Endothelial cell of umbilical vein (primary cell): ENCODE measurements around the gene REPIN1. TPM values are rescaled to one million over a fixed set of nuclear protein-coding genes. Genes with fewer than 3 reads are reported as not detected.

ENCODE experiments used
- BruUV-seq: library from RNA; stranded (reverse); fragments of 400-500 nt; replicated peaks from 2 replicates; lab custom pipeline; 2021; lab: Mats Ljungman, UMichigan
- CTCF ChIA-PET: fragments of 300-600, 350-600 bp; sonication (Branson Sonifier 250); formaldehyde crosslinking; loops from one replicate; lab custom pipeline; 2021; ENCODE audit warnings: antibody characterized with exemption, inconsistent platforms; lab: Charles Lee
- POLR2A ChIA-PET: fragments of 300-600, 350-600 bp; sonication (Branson Sonifier 250); formaldehyde crosslinking; loops from one replicate; lab custom pipeline; 2021; ENCODE audit warnings: antibody characterized with exemption, inconsistent platforms; lab: Charles Lee
- DNase-seq: peaks from one replicate; pipeline ENCODE4 v3.0.0-alpha.2; 2011; ENCODE audit warnings: low read depth, low spot score
- FAIRE-seq: peaks from 2 replicates; lab custom pipeline; 2011; peaks lifted over from hg19 to GRCh38; lab: Jason Lieb, UNC
- H2AFZ ChIP-seq: 2 replicates; pipeline ENCODE4 v1.6.0; 2012; ENCODE audit warnings: low read depth, low read length, control low read depth, inconsistent platforms
- H3K27ac ChIP-seq: 2 replicates; pipeline ENCODE4 v1.5.1; 2011; ENCODE audit warnings: low read depth, mild to moderate bottlenecking, control low read depth, low read length, moderate library complexity; ENCODE audit not compliant: insufficient read depth
- H3K27me3 ChIP-seq, 2 experiments: 2 replicates each; pipeline versions ENCODE4 v1.6.0 to v1.6.1; 2011; ENCODE audit warnings: low read length in 2 of 2, mixed read lengths in 1 of 2; ENCODE audit not compliant: control insufficient read depth in 2 of 2, insufficient read depth in 2 of 2
- H3K36me3 ChIP-seq, 2 experiments: 2 replicates in 1 of 2; 3 replicates in 1 of 2; pipeline ENCODE4 v1.5.1; 2011; ENCODE audit warnings: low read length in 2 of 2, mild to moderate bottlenecking in 1 of 2, moderate library complexity in 1 of 2; ENCODE audit not compliant: control insufficient read depth in 2 of 2, insufficient read depth in 2 of 2; ENCODE audit errors: extremely low read depth in 1 of 2
- H3K4me1 ChIP-seq: 3 replicates; pipeline ENCODE4 v1.5.1; 2011; ENCODE audit warnings: mild to moderate bottlenecking, low read length; ENCODE audit not compliant: control insufficient read depth, insufficient read depth; ENCODE audit errors: extremely low read depth
- H3K4me2 ChIP-seq: 2 replicates; pipeline ENCODE4 v1.6.1; 2011; ENCODE audit warnings: low read length, control low read depth, mixed read lengths; ENCODE audit not compliant: insufficient read depth
- H3K4me3 ChIP-seq, 3 experiments: fragments of 200-600 bp in 1 of 3; sonication (generic), shearing (Covaris generic) in 1 of 3; replicated peaks in 1 of 3; 2 replicates each; pipeline ENCODE4 v1.5.1; 2011 to 2016; ENCODE audit warnings: control low read depth in 3 of 3, low read length in 3 of 3, mild to moderate bottlenecking in 2 of 3, inconsistent platforms in 1 of 3, low read depth in 1 of 3, moderate library complexity in 1 of 3; ENCODE audit not compliant: insufficient read depth in 1 of 3
- H3K79me2 ChIP-seq: 2 replicates; pipeline ENCODE4 v1.6.0; 2012; ENCODE audit warnings: low read length, inconsistent platforms; ENCODE audit not compliant: control insufficient read depth, insufficient read depth
- H3K9ac ChIP-seq: replicated peaks from 2 replicates; pipeline ENCODE3; 2011; ENCODE audit warnings: low read length, control low read depth; ENCODE audit not compliant: insufficient read depth; ENCODE audit errors: extremely low read depth
- H3K9me1 ChIP-seq: replicated peaks from 3 replicates; pipeline ENCODE4 v1.6.0; 2011; ENCODE audit warnings: mild to moderate bottlenecking, low read length; ENCODE audit not compliant: control insufficient read depth, insufficient read depth; ENCODE audit errors: extremely low read depth
- H3K9me3 ChIP-seq: replicated peaks from 2 replicates; pipeline ENCODE4 v1.5.1; 2012; ENCODE audit warnings: low read length, inconsistent platforms; ENCODE audit not compliant: control insufficient read depth, insufficient read depth
- H4K20me1 ChIP-seq: replicated peaks from 2 replicates; pipeline ENCODE3; 2011; ENCODE audit warnings: mild to moderate bottlenecking, low read length; ENCODE audit not compliant: control insufficient read depth, insufficient read depth; ENCODE audit errors: extremely low read depth
- EZH2 ChIP-seq: IDR thresholded peaks from 2 replicates; pipeline ENCODE4 v1.6.1; 2012; ENCODE audit warnings: borderline replicate concordance, low read depth, mild to moderate bottlenecking, moderate library complexity, low read length, inconsistent platforms; ENCODE audit not compliant: severe bottlenecking
- FOS ChIP-seq: IDR thresholded peaks from 2 replicates; pipeline ENCODE4 v1.6.1; 2011; ENCODE audit warnings: mild to moderate bottlenecking, low read length, moderate library complexity, borderline replicate concordance; ENCODE audit not compliant: insufficient read depth
- GATA2 ChIP-seq: IDR thresholded peaks from 2 replicates; pipeline ENCODE4 v1.7.0; 2011; ENCODE audit warnings: low read depth, mild to moderate bottlenecking, moderate library complexity, mixed read lengths, low read length; ENCODE audit not compliant: insufficient read length, insufficient read depth
- JUN ChIP-seq: IDR thresholded peaks from 2 replicates; pipeline ENCODE4 v1.6.1; 2011; ENCODE audit warnings: borderline replicate concordance, low read depth; ENCODE audit not compliant: insufficient read length, insufficient read depth
- MYC ChIP-seq: IDR thresholded peaks from one replicate; pipeline ENCODE4 v1.6.1; 2011; ENCODE audit warnings: mild to moderate bottlenecking, low read depth, low read length
- POLR2A ChIP-seq: IDR thresholded peaks from 2 replicates; pipeline ENCODE4 v1.6.1; 2012; ENCODE audit warnings: low read depth, mild to moderate bottlenecking, control low read depth, low read length
- POLR2AphosphoS5 ChIP-seq: IDR thresholded peaks from 2 replicates; pipeline ENCODE4 v1.6.1; 2012; ENCODE audit warnings: low read depth, mild to moderate bottlenecking, control low read depth, low read length, moderate library complexity; ENCODE audit not compliant: insufficient read depth
- dilution Hi-C: fragments of 300-500 bp; cut with MboI; formaldehyde crosslinking; loops from one replicate; pipeline ENCODE4 v1.15.0; 2019; ENCODE audit warnings: low sequenced_read_pairs; ENCODE audit not compliant: extremely low pct_ligation_motif_present
- intact Hi-C: fragments of 100-400 bp; cut with micrococcal nuclease; formaldehyde crosslinking; loops from one replicate; pipeline ENCODE4 v1.10.0; 2022
- polyA plus RNA-seq, 4 experiments: library from polyadenylated mRNA; depleted of rRNA in 3 of 4; stranded (reverse) in 3 of 4; unstranded in 1 of 4; fragments of >200 nt; gene quantifications; 2 replicates each; pipeline versions ENCODE4 v1.2.1 to v1.2.3, GENCODE V29; 2011 to 2012; ENCODE audit warnings: missing spikeins in 1 of 4
- total RNA-seq: library from RNA; stranded (reverse); gene quantifications from 2 replicates; pipeline ENCODE4 v1.2.3, GENCODE V29; 2021
- TF ChIP-seq, protein P1 (sequence below): IDR thresholded peaks from 2 replicates; pipeline ENCODE4 v1.6.1; 2011; ENCODE audit not compliant: insufficient read depth, insufficient read length
- TF ChIP-seq, protein P2 (sequence below), 2 donors: IDR thresholded peaks; 1 replicate in 1 of 2; 2 replicates in 1 of 2; pipeline ENCODE4 v1.5.1; 2011; ENCODE audit warnings: low read length in 2 of 2, mild to moderate bottlenecking in 2 of 2, moderate library complexity in 2 of 2, control low read depth in 1 of 2, inconsistent platforms in 1 of 2, low read depth in 1 of 2; ENCODE audit not compliant: insufficient read depth in 1 of 2; ENCODE audit errors: extremely low read depth in 1 of 2

REPIN1 gene
- total and polyA plus RNA-seq, 2 donors (not counting 3 experiments of a cell fraction or from before 2014, with no cell fraction given): 108 to 140 TPM

DNA sequence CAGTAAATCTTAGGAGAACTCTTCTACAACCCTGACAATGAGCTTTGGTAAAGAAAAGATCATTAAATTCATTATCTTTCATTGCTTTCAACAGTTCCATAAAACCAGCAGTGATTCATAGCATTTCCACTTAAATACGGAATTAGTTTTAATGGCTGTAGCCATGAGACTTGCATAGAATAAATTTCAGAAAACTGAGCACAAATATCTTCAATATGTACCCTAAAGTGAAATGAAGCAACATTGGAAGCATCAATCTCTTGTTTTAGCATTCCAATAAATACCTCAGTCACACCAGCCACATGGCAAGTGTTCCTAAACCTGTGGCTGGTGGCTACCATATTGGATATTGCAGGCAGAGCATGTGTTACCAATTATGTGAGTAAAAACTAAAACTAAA is 23.6 kb upstream of the REPIN1 start:
- Histone ChIP-seq H3K9me1 (no peaks in the 10 kb centered on the region), H3K79me2 (no peaks in the 10 kb centered on the region), H3K4me2 (no peak overlapping the region), H3K27ac (no peak overlapping the region), H3K9ac (no peak overlapping the region), H3K4me3 (no peak overlapping the region), H3K4me1 (no peaks in the 10 kb centered on the region), H2AFZ (no peak overlapping the region), H4K20me1 (no peaks in the 10 kb centered on the region), H3K27me3 (peaks cover 25 to 32% of the 10 kb centered on the region in 2 experiments), H3K9me3 (no peaks in the 10 kb centered on the region), H3K36me3 (no peaks in the 10 kb centered on the region)
- BruUV-seq: no TSS peak
- CTCF ChIA-PET: no interaction called here
- POLR2A ChIA-PET: no interaction called here
- DNase-seq (no peak), FAIRE-seq (no peak)
- intact Hi-C loops (no loop called here), dilution Hi-C loops (no loop called here)
- TF ChIP-seq FOS (no peak), GATA2 (no peak), POLR2A (no peak), MYC (no peak), JUN (no peak), POLR2AphosphoS5 (no peak), EZH2 (no peak)
- TF ChIP-seq, protein P1, sequence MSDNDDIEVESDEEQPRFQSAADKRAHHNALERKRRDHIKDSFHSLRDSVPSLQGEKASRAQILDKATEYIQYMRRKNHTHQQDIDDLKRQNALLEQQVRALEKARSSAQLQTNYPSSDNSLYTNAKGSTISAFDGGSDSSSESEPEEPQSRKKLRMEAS: no peak
- TF ChIP-seq, protein P2, sequence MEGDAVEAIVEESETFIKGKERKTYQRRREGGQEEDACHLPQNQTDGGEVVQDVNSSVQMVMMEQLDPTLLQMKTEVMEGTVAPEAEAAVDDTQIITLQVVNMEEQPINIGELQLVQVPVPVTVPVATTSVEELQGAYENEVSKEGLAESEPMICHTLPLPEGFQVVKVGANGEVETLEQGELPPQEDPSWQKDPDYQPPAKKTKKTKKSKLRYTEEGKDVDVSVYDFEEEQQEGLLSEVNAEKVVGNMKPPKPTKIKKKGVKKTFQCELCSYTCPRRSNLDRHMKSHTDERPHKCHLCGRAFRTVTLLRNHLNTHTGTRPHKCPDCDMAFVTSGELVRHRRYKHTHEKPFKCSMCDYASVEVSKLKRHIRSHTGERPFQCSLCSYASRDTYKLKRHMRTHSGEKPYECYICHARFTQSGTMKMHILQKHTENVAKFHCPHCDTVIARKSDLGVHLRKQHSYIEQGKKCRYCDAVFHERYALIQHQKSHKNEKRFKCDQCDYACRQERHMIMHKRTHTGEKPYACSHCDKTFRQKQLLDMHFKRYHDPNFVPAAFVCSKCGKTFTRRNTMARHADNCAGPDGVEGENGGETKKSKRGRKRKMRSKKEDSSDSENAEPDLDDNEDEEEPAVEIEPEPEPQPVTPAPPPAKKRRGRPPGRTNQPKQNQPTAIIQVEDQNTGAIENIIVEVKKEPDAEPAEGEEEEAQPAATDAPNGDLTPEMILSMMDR (IDR thresholded peaks at IDR 0.05; ENCODE audit: extremely low read depth in 1 of 2, insufficient read depth in 1 of 2, low read depth in 1 of 2, low read length in 2 of 2): no peak
